ENCODE results near the gene CMKLR1. TPM values are rescaled to one million over a fixed set of nuclear protein-coding genes. Genes with fewer than 3 reads are reported as not detected.

The CMKLR1 gene
- total and polyA plus RNA-seq, 10 of the 15 experiments (the other 5 are each of a cell fraction or from before 2014, with no cell fraction given) = 13.8 to 52.3 (median 26.2) TPM

- no TSS peak for BruUV-seq (replicated peaks)
- Histone ChIP-seq H3K9me3 (replicated peaks; ENCODE audit: control insufficient read depth, insufficient read depth, low read length) (peaks cover 3% of the 10 kb centered on the region; the same call in 2 of the 3 replicates), H3K36me3 (ENCODE audit: control insufficient read depth in 2 of 2, insufficient read depth in 2 of 2, low read length in 1 of 2) (no peaks in the 10 kb centered on the region), H4K20me1 (ENCODE audit: control insufficient read depth, insufficient read depth) (no peaks in the 10 kb centered on the region), H3K4me3 (no peak overlapping the region), H3K4me1 (ENCODE audit: control insufficient read depth, insufficient read depth, low read length) (peaks cover 30% of the 10 kb centered on the region), H2AFZ (ENCODE audit: control insufficient read depth, low read depth, low read length) (no peak overlapping the region), H3K27me3 (replicated peaks in 1 of 2; ENCODE audit: control insufficient read depth in 2 of 2, insufficient read depth in 2 of 2, low read length in 1 of 2) (no peaks in the 10 kb centered on the region), H3K4me2 (ENCODE audit: control insufficient read depth, insufficient read depth) (no peak overlapping the region), H3K27ac (ENCODE audit: control insufficient read depth, insufficient read depth) (no peak overlapping the region), H3K79me2 (ENCODE audit: control insufficient read depth, insufficient read depth, low read length) (no peaks in the 10 kb centered on the region), H3K9ac (ENCODE audit: control insufficient read depth, insufficient read depth, low read length) (no peak overlapping the region)
- no peak for FAIRE-seq
- CTCF ChIA-PET = no interaction called here
- POLR2A ChIA-PET = interaction anchor here (0.7 kb wide), 1 partner anchor 254 kb away, joined by 3 read pairs; no protein-coding TSS in a partner anchor
- DNase-seq (ENCODE audit: low read depth, low spot score) = no peak
- 60% methylated on average over 3 of the region's 3 CpGs for WGBS (ENCODE audit: insufficient coverage, insufficient replicate concordance, low lambda C conversion rate, missing lambda C conversion rate)
- in situ Hi-C loops (cut with MboI) (no loop called here), intact Hi-C loops (cut with micrococcal nuclease; ENCODE audit: unreplicated experiment) (no loop called here)
- no peak for ATAC-seq
- RAD21 ChIA-PET (ENCODE audit: unreplicated experiment) = no interaction called here
- SMC1A ChIA-PET (ENCODE audit: uncharacterized antibody, unreplicated experiment) = no interaction called here
- TF ChIP-seq STAT3 (IDR thresholded peaks at IDR 0.05; ENCODE audit: low read depth, low read length) (no peak), YBX1 (IDR thresholded peaks at IDR 0.05) (no peak), E4F1 (IDR thresholded peaks at IDR 0.05; ENCODE audit: borderline replicate concordance, partially characterized antibody) (no peak), MTA3 (IDR thresholded peaks at IDR 0.05; ENCODE audit: borderline replicate concordance, low read length) (no peak), BCL11A (IDR thresholded peaks at IDR 0.05; ENCODE audit: low read depth, low read length) (no peak), SMAD1 (IDR thresholded peaks at IDR 0.05; ENCODE audit: low read depth, partially characterized antibody) (no peak), SRF (IDR thresholded peaks at IDR 0.05; ENCODE audit: low read depth in 2 of 2, low read length in 2 of 2) (no peak), IRF3 (IDR thresholded peaks at IDR 0.05) (no peak), SIN3A (IDR thresholded peaks at IDR 0.05; ENCODE audit: low read depth, low read length) (no peak), FOXK2 (IDR thresholded peaks at IDR 0.05) (no peak), CHD4 (IDR thresholded peaks at IDR 0.05) (no peak), NR2F1 (conservative IDR thresholded peaks at IDR 0.05) (no peak), SKIL (IDR thresholded peaks at IDR 0.05; ENCODE audit: low read depth, poor library complexity, severe bottlenecking) (no peak), ATF7 (IDR thresholded peaks at IDR 0.05; ENCODE audit: low read depth) (no peak), GABPA (IDR thresholded peaks at IDR 0.05; ENCODE audit: low read depth) (no peak), RB1 (IDR thresholded peaks at IDR 0.05; ENCODE audit: borderline replicate concordance) (no peak), ZNF274 (IDR thresholded peaks at IDR 0.05; ENCODE audit: insufficient read depth, insufficient read length) (no peak), NKRF (conservative IDR thresholded peaks at IDR 0.05) (no peak)
These were observed 2.2 kb upstream of the CMKLR1 start for GRCh38 chr12:108341356-108341755.
